HepG2 (cell line): ENCODE results near the gene NUDT13. TPM values are rescaled to one million over a fixed set of nuclear protein-coding genes. Genes with fewer than 3 reads are reported as not detected.

Source experiments
- ATAC-seq: fragments of 200-7000 bp; cut with Tn5 transposase; 3 replicates; pipeline ENCODE4 v1.9.1; 2020; ENCODE audit warnings: mild to moderate bottlenecking, moderate library complexity
- BruUV-seq: library from RNA; stranded (reverse); fragments of 400-500 nt; replicated peaks from 2 replicates; lab custom pipeline; 2021; lab: Mats Ljungman, UMichigan
- CTCF ChIA-PET: fragments of 300-600 bp; formaldehyde crosslinking; extraction: SDS; loops from one replicate; lab custom pipeline; 2021; ENCODE audit warnings: low total read pairs, inconsistent platforms, low intra/inter-chr PET ratio; lab: Yijun Ruan, JAX
- POLR2A ChIA-PET: fragments of 350-600 bp; sonication (Branson Sonifier 250); formaldehyde crosslinking; loops from one replicate; lab custom pipeline; 2020; ENCODE audit warnings: antibody characterized with exemption, inconsistent platforms; lab: Yijun Ruan, JAX
- DNase-seq: peaks from one replicate; pipeline ENCODE4 v3.0.0-alpha.2; 2015; ENCODE audit warnings: low spot score
- FAIRE-seq: peaks from 3 replicates; lab custom pipeline; 2011; peaks lifted over from hg19 to GRCh38; lab: Jason Lieb, UNC
- H2AFZ ChIP-seq: one replicate; pipeline ENCODE4 v1.6.1; 2011; ENCODE audit warnings: low read length, inconsistent platforms
- H3K27ac ChIP-seq: fragments of 300-600 bp; 3 replicates; pipeline ENCODE4 v1.8.0; 2011; ENCODE audit warnings: mixed run types, mild to moderate bottlenecking, mixed read lengths, low read length, inconsistent platforms; ENCODE audit not compliant: insufficient read depth; ENCODE audit errors: extremely low read length
- H3K27me3 ChIP-seq, 2 experiments: fragments of 200-600 bp in 1 of 2; 2 replicates in 1 of 2; 3 replicates in 1 of 2; pipeline versions ENCODE4 v1.6.0 to v1.8.0; 2011; ENCODE audit warnings: low read length in 2 of 2, mild to moderate bottlenecking in 2 of 2, moderate library complexity in 2 of 2, inconsistent platforms in 1 of 2; ENCODE audit not compliant: insufficient read depth in 2 of 2, control insufficient read depth in 1 of 2
- H3K36me3 ChIP-seq, 2 experiments: fragments of 200-600 bp in 1 of 2; replicated peaks in 1 of 2; 2 replicates in 1 of 2; 3 replicates in 1 of 2; pipeline versions ENCODE4 v1.5.1 to v1.8.0; 2011; ENCODE audit warnings: low read length in 2 of 2, inconsistent platforms in 1 of 2; ENCODE audit not compliant: insufficient read depth in 2 of 2, control insufficient read depth in 1 of 2
- H3K4me1 ChIP-seq: 2 replicates; pipeline ENCODE4 v1.5.1; 2012; ENCODE audit warnings: low read length, inconsistent platforms; ENCODE audit not compliant: insufficient read depth
- H3K4me2 ChIP-seq: 2 replicates; pipeline ENCODE4 v1.6.0; 2011; ENCODE audit warnings: low read depth, low read length, inconsistent platforms
- H3K4me3 ChIP-seq, 3 experiments: fragments of 200-600 bp in 1 of 3; sonication (generic), shearing (Covaris generic) in 1 of 3; replicated peaks in 1 of 3; 2 replicates each; pipeline ENCODE4 v1.5.1; 2011 to 2016; ENCODE audit warnings: low read length in 3 of 3, inconsistent platforms in 2 of 3, low read depth in 2 of 3, mild to moderate bottlenecking in 2 of 3, control low read depth in 1 of 3, mixed read lengths in 1 of 3; ENCODE audit not compliant: insufficient read depth in 1 of 3
- H3K79me2 ChIP-seq: one replicate; pipeline ENCODE4 v1.6.1; 2011; ENCODE audit warnings: low read length, inconsistent platforms; ENCODE audit not compliant: insufficient read depth
- H3K9ac ChIP-seq: 2 replicates; pipeline ENCODE4 v1.6.0; 2011; ENCODE audit warnings: mild to moderate bottlenecking, low read depth, low read length, inconsistent platforms; ENCODE audit not compliant: insufficient read depth
- H3K9me3 ChIP-seq: 2 replicates; pipeline ENCODE4 v1.5.1; 2012; ENCODE audit warnings: mild to moderate bottlenecking, low read length
- H4K20me1 ChIP-seq: 2 replicates; pipeline ENCODE4 v1.6.0; 2011; ENCODE audit warnings: inconsistent platforms, mild to moderate bottlenecking, low read length, moderate library complexity; ENCODE audit not compliant: insufficient read depth
- HHEX ChIP-seq: IDR thresholded peaks from 2 replicates; pipeline ENCODE4 v1.6.1; 2016; ENCODE audit warnings: control low read depth
- HMG20B ChIP-seq: conservative IDR thresholded peaks from 2 replicates; pipeline ENCODE4 v1.6.1; 2016; ENCODE audit warnings: missing genetic modification reagents, missing compliant biosample characterization
- MAFF ChIP-seq: IDR thresholded peaks from 2 replicates; pipeline ENCODE4 v1.6.1; 2011; ENCODE audit warnings: low read depth, low read length, improper control_type of control experiment
- MAFK ChIP-seq, 2 experiments: IDR thresholded peaks in 1 of 2; conservative IDR thresholded peaks in 1 of 2; 2 replicates each; pipeline ENCODE4 v1.6.1; 2011; ENCODE audit warnings: improper control_type of control experiment in 2 of 2, low read length in 2 of 2
- RBM39 ChIP-seq: fragments of 200-400 bp; formaldehyde crosslinking; IDR thresholded peaks from one replicate; pipeline ENCODE4 v1.6.1; 2018; ENCODE audit warnings: antibody characterized with exemption, mild to moderate bottlenecking, low read depth, low read length; ENCODE audit not compliant: poor library complexity, severe bottlenecking
- SATB2 ChIP-seq: sonication (generic); formaldehyde crosslinking; IDR thresholded peaks from 2 replicates; pipeline ENCODE4 v1.5.0; 2020; ENCODE audit warnings: missing genetic modification reagents
- ZNF326 ChIP-seq: sonication (generic); formaldehyde crosslinking; IDR thresholded peaks from 2 replicates; pipeline ENCODE4 v1.4.0; 2020; ENCODE audit warnings: missing genetic modification reagents, borderline replicate concordance
- ZNF780A ChIP-seq: sonication (generic); formaldehyde crosslinking; IDR thresholded peaks from 2 replicates; pipeline ENCODE4 v1.8.0; 2022; ENCODE audit warnings: mild to moderate bottlenecking, missing genetic modification reagents, moderate library complexity
- WGBS: methylation state at CpG from one replicate; pipeline ENCODE4 v1.1.6; 2017; ENCODE audit warnings: low lambda C conversion rate; 5-methylcytosine and 5-hydroxymethylcytosine counted together
- in situ Hi-C: cut with HindIII; loops from 2 replicates; pipeline ENCODE4 v1.10.0; 2017; ENCODE audit warnings: low pct_unique_long_range_greater_than_20kb; ENCODE audit not compliant: extremely low pct_ligation_motif_present
- intact Hi-C: fragments of 100-400 bp; cut with micrococcal nuclease; formaldehyde crosslinking; loops from one replicate; pipeline ENCODE4 v1.10.0; 2022; ENCODE audit not compliant: unreplicated experiment
- polyA plus RNA-seq, 8 experiments: library from polyadenylated mRNA; depleted of rRNA in 3 of 8; stranded (reverse) in 7 of 8; unstranded in 1 of 8; fragments of >200 nt; fragmentation: Illumina TruSeq in 4 of 8; extraction: Trizol in 4 of 8; gene quantifications; 2 replicates each; pipeline versions ENCODE4 v1.2.1 to v1.2.3, GENCODE V29; 2011 to 2016; ENCODE audit warnings: low read depth in 4 of 8, missing spikeins in 1 of 8, mixed read lengths in 1 of 8; ENCODE audit not compliant: insufficient read depth in 1 of 8
- total RNA-seq, 5 experiments: library from RNA; depleted of rRNA; stranded (reverse); fragments of >200 nt; fragmentation: Illumina TruSeq; extraction: Trizol; gene quantifications; 2 replicates each; pipeline ENCODE4 v1.2.3, GENCODE V29; 2016; ENCODE audit warnings: low read depth in 1 of 5
- TF ChIP-seq, protein P1 (sequence below): sonication (generic); formaldehyde crosslinking; IDR thresholded peaks from 2 replicates; pipeline ENCODE4 v1.4.0; 2020; ENCODE audit warnings: missing genetic modification reagents
- TF ChIP-seq, protein P2 (sequence below): sonication (generic); formaldehyde crosslinking; conservative IDR thresholded peaks from 2 replicates; pipeline ENCODE4 v1.4.0; 2020; ENCODE audit warnings: mild to moderate bottlenecking, missing genetic modification reagents, moderate library complexity
- TF ChIP-seq, protein P3 (sequence below): sonication (generic); formaldehyde crosslinking; IDR thresholded peaks from 2 replicates; pipeline ENCODE4 v1.4.0; 2020; ENCODE audit warnings: mild to moderate bottlenecking, missing genetic modification reagents

Gene NUDT13
- total and polyA plus RNA-seq, 2 of the 13 experiments (the other 11 are each of a cell fraction or from before 2014, with no cell fraction given) = 4.2 to 6.5 TPM

DNA sequence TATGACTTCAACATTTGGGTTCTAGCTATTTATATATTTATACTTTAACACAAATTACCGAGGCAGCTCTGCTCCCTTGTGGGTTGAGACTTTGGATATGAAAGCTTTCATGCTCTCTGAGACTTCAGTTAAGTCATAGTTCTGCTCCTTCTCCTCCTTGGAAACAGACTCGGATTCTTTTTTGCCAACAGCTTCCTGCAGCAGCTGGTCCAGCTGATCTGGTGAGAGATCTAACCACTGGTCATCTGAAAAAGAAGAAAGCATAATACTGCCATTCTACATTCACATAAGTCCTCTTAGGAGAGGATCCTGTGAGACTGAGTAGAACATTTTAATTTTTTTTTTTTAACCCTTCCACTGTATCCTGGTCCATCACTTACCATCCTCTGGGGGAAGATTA is 29.0 kb downstream of the NUDT13 start:
- CTCF ChIA-PET = no interaction called here
- in situ Hi-C loops = no loop called here
- BruUV-seq = no TSS peak

GRCh38 chr10:73141603-73142002 is 31.3 kb downstream of the NUDT13 start:
- intact Hi-C loops (no loop called here), in situ Hi-C loops (no loop called here)
- ATAC-seq (no peak), DNase-seq (no peak), FAIRE-seq (no peak)
- Histone ChIP-seq H3K27ac (no peak overlapping the region), H3K9me3 (no peaks in the 10 kb centered on the region), H3K36me3 (peaks cover 10 to 35% of the 10 kb centered on the region in 2 experiments; a peak in 4 of 5 replicates), H2AFZ (no peak overlapping the region), H4K20me1 (no peaks in the 10 kb centered on the region), H3K79me2 (no peaks in the 10 kb centered on the region), H3K27me3 (no peaks in the 10 kb centered on the region), H3K4me1 (no peaks in the 10 kb centered on the region), H3K4me3 (no peak overlapping the region), H3K4me2 (no peak overlapping the region), H3K9ac (no peak overlapping the region)
- WGBS = 95% methylated on average over 3 of the region's 3 CpGs
- CTCF ChIA-PET = no interaction called here
- POLR2A ChIA-PET = no interaction called here
- TF ChIP-seq, protein P1, sequence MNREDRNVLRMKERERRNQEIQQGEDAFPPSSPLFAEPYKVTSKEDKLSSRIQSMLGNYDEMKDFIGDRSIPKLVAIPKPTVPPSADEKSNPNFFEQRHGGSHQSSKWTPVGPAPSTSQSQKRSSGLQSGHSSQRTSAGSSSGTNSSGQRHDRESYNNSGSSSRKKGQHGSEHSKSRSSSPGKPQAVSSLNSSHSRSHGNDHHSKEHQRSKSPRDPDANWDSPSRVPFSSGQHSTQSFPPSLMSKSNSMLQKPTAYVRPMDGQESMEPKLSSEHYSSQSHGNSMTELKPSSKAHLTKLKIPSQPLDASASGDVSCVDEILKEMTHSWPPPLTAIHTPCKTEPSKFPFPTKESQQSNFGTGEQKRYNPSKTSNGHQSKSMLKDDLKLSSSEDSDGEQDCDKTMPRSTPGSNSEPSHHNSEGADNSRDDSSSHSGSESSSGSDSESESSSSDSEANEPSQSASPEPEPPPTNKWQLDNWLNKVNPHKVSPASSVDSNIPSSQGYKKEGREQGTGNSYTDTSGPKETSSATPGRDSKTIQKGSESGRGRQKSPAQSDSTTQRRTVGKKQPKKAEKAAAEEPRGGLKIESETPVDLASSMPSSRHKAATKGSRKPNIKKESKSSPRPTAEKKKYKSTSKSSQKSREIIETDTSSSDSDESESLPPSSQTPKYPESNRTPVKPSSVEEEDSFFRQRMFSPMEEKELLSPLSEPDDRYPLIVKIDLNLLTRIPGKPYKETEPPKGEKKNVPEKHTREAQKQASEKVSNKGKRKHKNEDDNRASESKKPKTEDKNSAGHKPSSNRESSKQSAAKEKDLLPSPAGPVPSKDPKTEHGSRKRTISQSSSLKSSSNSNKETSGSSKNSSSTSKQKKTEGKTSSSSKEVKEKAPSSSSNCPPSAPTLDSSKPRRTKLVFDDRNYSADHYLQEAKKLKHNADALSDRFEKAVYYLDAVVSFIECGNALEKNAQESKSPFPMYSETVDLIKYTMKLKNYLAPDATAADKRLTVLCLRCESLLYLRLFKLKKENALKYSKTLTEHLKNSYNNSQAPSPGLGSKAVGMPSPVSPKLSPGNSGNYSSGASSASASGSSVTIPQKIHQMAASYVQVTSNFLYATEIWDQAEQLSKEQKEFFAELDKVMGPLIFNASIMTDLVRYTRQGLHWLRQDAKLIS = no peak
- TF ChIP-seq, protein P2, sequence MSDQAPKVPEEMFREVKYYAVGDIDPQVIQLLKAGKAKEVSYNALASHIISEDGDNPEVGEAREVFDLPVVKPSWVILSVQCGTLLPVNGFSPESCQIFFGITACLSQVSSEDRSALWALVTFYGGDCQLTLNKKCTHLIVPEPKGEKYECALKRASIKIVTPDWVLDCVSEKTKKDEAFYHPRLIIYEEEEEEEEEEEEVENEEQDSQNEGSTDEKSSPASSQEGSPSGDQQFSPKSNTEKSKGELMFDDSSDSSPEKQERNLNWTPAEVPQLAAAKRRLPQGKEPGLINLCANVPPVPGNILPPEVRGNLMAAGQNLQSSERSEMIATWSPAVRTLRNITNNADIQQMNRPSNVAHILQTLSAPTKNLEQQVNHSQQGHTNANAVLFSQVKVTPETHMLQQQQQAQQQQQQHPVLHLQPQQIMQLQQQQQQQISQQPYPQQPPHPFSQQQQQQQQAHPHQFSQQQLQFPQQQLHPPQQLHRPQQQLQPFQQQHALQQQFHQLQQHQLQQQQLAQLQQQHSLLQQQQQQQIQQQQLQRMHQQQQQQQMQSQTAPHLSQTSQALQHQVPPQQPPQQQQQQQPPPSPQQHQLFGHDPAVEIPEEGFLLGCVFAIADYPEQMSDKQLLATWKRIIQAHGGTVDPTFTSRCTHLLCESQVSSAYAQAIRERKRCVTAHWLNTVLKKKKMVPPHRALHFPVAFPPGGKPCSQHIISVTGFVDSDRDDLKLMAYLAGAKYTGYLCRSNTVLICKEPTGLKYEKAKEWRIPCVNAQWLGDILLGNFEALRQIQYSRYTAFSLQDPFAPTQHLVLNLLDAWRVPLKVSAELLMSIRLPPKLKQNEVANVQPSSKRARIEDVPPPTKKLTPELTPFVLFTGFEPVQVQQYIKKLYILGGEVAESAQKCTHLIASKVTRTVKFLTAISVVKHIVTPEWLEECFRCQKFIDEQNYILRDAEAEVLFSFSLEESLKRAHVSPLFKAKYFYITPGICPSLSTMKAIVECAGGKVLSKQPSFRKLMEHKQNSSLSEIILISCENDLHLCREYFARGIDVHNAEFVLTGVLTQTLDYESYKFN (CRISPR knock-in tag) = no peak
- TF ChIP-seq HHEX (CRISPR knock-in tag) (no peak), ZNF326 (CRISPR knock-in tag) (no peak), SATB2 (CRISPR knock-in tag) (no peak), ZNF780A (CRISPR knock-in tag) (no peak), MAFF (peak; percentile 48; the same call in 1 of the 2 replicates), HMG20B (CRISPR knock-in tag) (no peak), MAFK (conservative IDR thresholded peaks at IDR 0.05 in 1 of 2, IDR thresholded peaks at IDR 0.05 in 1 of 2; ENCODE audit: low read length in 2 of 2) (peak in 1 of 2 experiments; percentile 66; a peak in 2 of 4 replicates)
- TF ChIP-seq, protein P3, sequence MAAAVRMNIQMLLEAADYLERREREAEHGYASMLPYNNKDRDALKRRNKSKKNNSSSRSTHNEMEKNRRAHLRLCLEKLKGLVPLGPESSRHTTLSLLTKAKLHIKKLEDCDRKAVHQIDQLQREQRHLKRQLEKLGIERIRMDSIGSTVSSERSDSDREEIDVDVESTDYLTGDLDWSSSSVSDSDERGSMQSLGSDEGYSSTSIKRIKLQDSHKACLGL = no peak
- BruUV-seq = no TSS peak

More for the DNA sequence above, 29.0 kb downstream of the NUDT13 start:
- Histone ChIP-seq H3K27ac (no peak overlapping the region), H3K36me3 (peaks cover 14 to 49% of the 10 kb centered on the region in 2 experiments), H3K4me3 (no peak overlapping the region), H3K79me2 (no peaks in the 10 kb centered on the region), H2AFZ (no peak overlapping the region), H4K20me1 (no peaks in the 10 kb centered on the region), H3K9me3 (no peaks in the 10 kb centered on the region), H3K4me2 (no peak overlapping the region), H3K4me1 (peaks cover under 1% of the 10 kb centered on the region; the same call in 1 of the 2 replicates), H3K27me3 (no peaks in the 10 kb centered on the region), H3K9ac (no peak overlapping the region)
- DNase-seq = no peak
- intact Hi-C loops = no loop called here
- TF ChIP-seq RBM39 = no peak
- 94% methylated on average over 2 of the region's 2 CpGs for WGBS
- POLR2A ChIA-PET = no interaction called here
- no peak for FAIRE-seq
- no peak for ATAC-seq
